HEK293 (cell line): ENCODE data around the gene ASXL3.

Experiments
- CTCF ChIA-PET: fragments of 350-600 bp; formaldehyde crosslinking; extraction: SDS; loops from one replicate; lab custom pipeline; 2021; ENCODE audit warnings: antibody characterized with exemption; lab: Yijun Ruan, JAX
- POLR2A ChIA-PET: fragments of 300-600 bp; formaldehyde crosslinking; extraction: SDS; loops from one replicate; lab custom pipeline; 2020; ENCODE audit warnings: antibody characterized with exemption, inconsistent platforms; lab: Yijun Ruan, JAX
- H3K27ac ChIP-seq: fragments of 200-500 bp; sonication (Bioruptor generic); 2 replicates; pipeline ENCODE4 v1.5.1; 2014; ENCODE audit warnings: low read depth, low read length, control low read depth, inconsistent platforms; ENCODE audit errors: extremely low read depth
- H3K36me3 ChIP-seq, 2 experiments: fragments of 200-500 bp in 1 of 2; sonication (Bioruptor generic) in 1 of 2; 1 replicate in 1 of 2; 2 replicates in 1 of 2; pipeline ENCODE4 v1.5.1; 2014 to 2017; ENCODE audit warnings: inconsistent platforms in 2 of 2, low read length in 2 of 2; ENCODE audit not compliant: control insufficient read depth in 2 of 2, insufficient read depth in 1 of 2
- H3K4me1 ChIP-seq: fragments of 200-500 bp; sonication (Bioruptor generic); 2 replicates; pipeline ENCODE4 v1.5.1; 2014; ENCODE audit warnings: mild to moderate bottlenecking, low read length, inconsistent platforms; ENCODE audit not compliant: control insufficient read depth, insufficient read depth
- H3K4me3 ChIP-seq: 2 replicates; pipeline ENCODE4 v1.5.1; 2011; ENCODE audit warnings: low read depth, mild to moderate bottlenecking, control low read depth, low read length, moderate library complexity
- H3K9me3 ChIP-seq: fragments of 200-500 bp; sonication (Bioruptor generic); 2 replicates; pipeline ENCODE4 v1.5.1; 2014; ENCODE audit warnings: low read depth, low read length, inconsistent platforms; ENCODE audit not compliant: control insufficient read depth, insufficient read depth
- KLF9 ChIP-seq: fragments of 450-650 bp; formaldehyde crosslinking; IDR thresholded peaks from 2 replicates; pipeline ENCODE4 v1.5.1; 2016; ENCODE audit warnings: missing biosample characterization, missing genetic modification characterization, low read depth
- MZF1 ChIP-seq: fragments of 450-650 bp; formaldehyde crosslinking; IDR thresholded peaks from 2 replicates; pipeline ENCODE4 v1.5.1; 2017; ENCODE audit warnings: missing biosample characterization, missing genetic modification characterization, borderline replicate concordance
- SETDB1 ChIP-seq: IDR thresholded peaks from one replicate; pipeline ENCODE4 v1.6.1; 2017; ENCODE audit warnings: mild to moderate bottlenecking, low read length, moderate library complexity, mixed read lengths; ENCODE audit not compliant: insufficient read length
- SP3 ChIP-seq: fragments of 450-650 bp; formaldehyde crosslinking; IDR thresholded peaks from 2 replicates; pipeline ENCODE4 v1.5.1; 2016; ENCODE audit warnings: missing biosample characterization, missing genetic modification characterization
- SP7 ChIP-seq: fragments of 450-650 bp; formaldehyde crosslinking; IDR thresholded peaks from 2 replicates; pipeline ENCODE4 v1.5.1; 2016; ENCODE audit warnings: missing biosample characterization, missing genetic modification characterization
- TRIM28 ChIP-seq: IDR thresholded peaks from 2 replicates; pipeline ENCODE4 v1.6.1; 2011; ENCODE audit warnings: low read length, control low read depth, borderline replicate concordance
- YY2 ChIP-seq: fragments of 450-650 bp; formaldehyde crosslinking; IDR thresholded peaks from 2 replicates; pipeline ENCODE4 v1.5.1; 2016; ENCODE audit warnings: missing biosample characterization, missing genetic modification characterization
- ZBTB17 ChIP-seq: fragments of 450-650 bp; formaldehyde crosslinking; IDR thresholded peaks from 2 replicates; pipeline ENCODE4 v1.5.1; 2016; ENCODE audit warnings: missing biosample characterization, missing genetic modification characterization
- ZBTB48 ChIP-seq: fragments of 450-650 bp; formaldehyde crosslinking; IDR thresholded peaks from 2 replicates; pipeline ENCODE4 v1.5.1; 2016; ENCODE audit warnings: missing biosample characterization, missing genetic modification characterization
- ZNF10 ChIP-seq: fragments of 450-650 bp; formaldehyde crosslinking; IDR thresholded peaks from 2 replicates; pipeline ENCODE4 v1.5.1; 2017; ENCODE audit warnings: missing biosample characterization, missing genetic modification characterization
- ZNF169 ChIP-seq: fragments of 450-650 bp; formaldehyde crosslinking; IDR thresholded peaks from 2 replicates; pipeline ENCODE4 v1.5.1; 2016; ENCODE audit warnings: missing biosample characterization, missing genetic modification characterization
- ZNF324 ChIP-seq: fragments of 450-650 bp; formaldehyde crosslinking; IDR thresholded peaks from 2 replicates; pipeline ENCODE4 v1.5.1; 2016; ENCODE audit warnings: missing biosample characterization, missing genetic modification characterization
- ZNF335 ChIP-seq: fragments of 450-650 bp; formaldehyde crosslinking; conservative IDR thresholded peaks from 2 replicates; pipeline ENCODE4 v1.5.1; 2016; ENCODE audit warnings: missing biosample characterization, missing genetic modification characterization
- ZNF366 ChIP-seq: fragments of 450-650 bp; formaldehyde crosslinking; conservative IDR thresholded peaks from 2 replicates; pipeline ENCODE4 v1.5.1; 2016; ENCODE audit warnings: missing biosample characterization, missing genetic modification characterization
- ZNF394 ChIP-seq: fragments of 450-650 bp; formaldehyde crosslinking; IDR thresholded peaks from 2 replicates; pipeline ENCODE4 v1.5.1; 2016; ENCODE audit warnings: missing biosample characterization, missing genetic modification characterization, mild to moderate bottlenecking, moderate library complexity, borderline replicate concordance
- ZNF501 ChIP-seq: fragments of 450-650 bp; formaldehyde crosslinking; IDR thresholded peaks from 2 replicates; pipeline ENCODE4 v1.5.1; 2016; ENCODE audit warnings: missing biosample characterization, missing genetic modification characterization
- ZNF596 ChIP-seq: fragments of 450-650 bp; IDR thresholded peaks from 2 replicates; pipeline ENCODE4 v1.5.0; 2018; ENCODE audit warnings: missing biosample characterization, mild to moderate bottlenecking, missing genetic modification characterization, moderate library complexity
- ZNF600 ChIP-seq: fragments of 450-650 bp; formaldehyde crosslinking; IDR thresholded peaks from 2 replicates; pipeline ENCODE4 v1.5.1; 2016; ENCODE audit warnings: missing biosample characterization, missing genetic modification characterization
- ZNF610 ChIP-seq: fragments of 450-650 bp; formaldehyde crosslinking; IDR thresholded peaks from 2 replicates; pipeline ENCODE4 v1.5.1; 2016; ENCODE audit warnings: missing biosample characterization, missing genetic modification characterization, borderline replicate concordance
- ZNF629 ChIP-seq: fragments of 450-650 bp; formaldehyde crosslinking; IDR thresholded peaks from 2 replicates; pipeline ENCODE4 v1.5.1; 2017; ENCODE audit warnings: missing biosample characterization, missing genetic modification characterization
- ZNF664 ChIP-seq: fragments of 450-650 bp; formaldehyde crosslinking; IDR thresholded peaks from 2 replicates; pipeline ENCODE4 v1.5.1; 2016; ENCODE audit warnings: missing biosample characterization, missing genetic modification characterization
- ZNF776 ChIP-seq: fragments of 450-650 bp; formaldehyde crosslinking; IDR thresholded peaks from 2 replicates; pipeline ENCODE4 v1.5.0; 2017; ENCODE audit warnings: missing biosample characterization, missing genetic modification characterization, borderline replicate concordance
- TF ChIP-seq, protein P1 (sequence below): fragments of 450-650 bp; formaldehyde crosslinking; IDR thresholded peaks from 2 replicates; pipeline ENCODE4 v1.5.1; 2016; ENCODE audit warnings: missing biosample characterization, missing genetic modification characterization
- TF ChIP-seq, protein P2 (sequence below): fragments of 450-650 bp; formaldehyde crosslinking; IDR thresholded peaks from 2 replicates; pipeline ENCODE4 v1.5.1; 2016; ENCODE audit warnings: missing biosample characterization, missing genetic modification characterization
- TF ChIP-seq, protein P3 (sequence below): fragments of 450-650 bp; formaldehyde crosslinking; IDR thresholded peaks from 2 replicates; pipeline ENCODE4 v1.5.1; 2017; ENCODE audit warnings: missing biosample characterization, mild to moderate bottlenecking, missing genetic modification characterization, moderate library complexity
- TF ChIP-seq, protein P4 (sequence below): fragments of 450-650 bp; formaldehyde crosslinking; IDR thresholded peaks from 2 replicates; pipeline ENCODE4 v1.5.1; 2016; ENCODE audit warnings: missing biosample characterization, missing genetic modification characterization
- TF ChIP-seq, protein P5 (sequence below): fragments of 450-650 bp; formaldehyde crosslinking; IDR thresholded peaks from 2 replicates; pipeline ENCODE4 v1.5.1; 2017; ENCODE audit warnings: missing biosample characterization, missing genetic modification characterization

ASXL3 gene

DNA sequence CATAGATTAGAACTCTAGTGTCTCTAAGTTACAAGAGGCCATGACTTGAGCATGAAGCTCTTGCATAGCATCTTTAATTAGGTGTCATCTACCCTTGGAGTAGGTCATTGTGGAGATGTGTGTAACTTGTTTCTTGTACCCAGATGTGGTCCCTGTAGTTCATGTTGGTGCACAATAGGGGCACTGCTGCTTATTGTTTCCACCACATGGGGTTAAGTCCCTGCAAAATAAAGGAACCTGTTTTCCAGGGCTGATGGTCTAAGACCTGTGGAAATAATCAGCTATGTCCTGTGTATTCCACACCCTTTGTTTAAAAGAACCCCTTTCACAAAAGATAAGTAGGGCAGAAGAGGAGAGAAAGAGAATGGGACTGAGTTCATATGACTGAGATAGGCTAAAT is 28.6 kb downstream of the ASXL3 start:
- Histone ChIP-seq H3K36me3 (no peaks in the 10 kb centered on the region), H3K4me3 (no peak overlapping the region), H3K27ac (no peak overlapping the region), H3K4me1 (peaks cover 6% of the 10 kb centered on the region), H3K9me3 (no peaks in the 10 kb centered on the region)
- ChIA-PET CTCF (interaction anchor here (0.5 to 0.6 kb wide), 2 partner anchors 24 to 506 kb away, joined by 3 read pairs; no protein-coding TSS in a partner anchor), POLR2A (no interaction called here)
- TF ChIP-seq YY2 (tag by site-specific recombination) (no peak), KLF9 (no peak)

DNA sequence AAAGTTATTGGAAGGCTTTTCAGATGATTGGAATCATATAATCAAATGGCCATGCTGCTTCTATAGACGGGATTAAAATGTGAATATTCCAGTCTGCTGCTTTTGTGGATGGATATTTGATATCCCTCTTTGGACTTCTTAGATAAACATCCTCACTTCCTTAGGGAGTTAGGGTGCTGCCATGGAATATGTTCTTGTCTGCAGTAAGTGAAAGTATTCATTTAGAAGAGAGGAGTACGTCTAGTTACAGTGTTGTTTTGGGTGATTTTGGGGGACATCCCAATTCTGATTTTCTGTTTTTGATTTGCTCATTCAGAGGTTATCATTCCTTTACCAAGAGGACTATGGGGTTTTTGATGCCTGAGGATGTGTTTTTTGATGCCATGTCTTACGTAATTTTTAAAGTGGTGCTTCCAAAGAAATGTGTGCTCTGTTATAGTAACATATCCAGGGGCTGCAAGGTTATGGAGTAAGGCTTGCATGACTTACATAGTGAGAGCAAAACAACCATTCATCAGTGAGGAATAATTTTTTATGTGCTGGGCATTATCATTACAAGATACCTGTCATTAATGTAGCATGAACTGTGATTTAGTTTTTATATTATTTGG is 33.6 kb downstream of the ASXL3 start:
- no peak overlapping the region for H3K4me3 ChIP-seq
- H3K4me1 ChIP-seq: peaks cover 12% of the 10 kb centered on the region; the same call in 1 of the 2 replicates
- H3K9me3 ChIP-seq: no peaks in the 10 kb centered on the region
- CTCF ChIA-PET: no interaction called here
- H3K36me3 ChIP-seq: no peaks in the 10 kb centered on the region
- POLR2A ChIA-PET: no interaction called here
- H3K27ac ChIP-seq: no peak overlapping the region
- TF ChIP-seq ZNF664 (no peak), SP7 (tag by site-specific recombination) (0 out of 2 replicates have a peak, but pooled peaks have one; percentile 12), ZBTB17 (no peak), ZNF394 (no peak), SP3 (tag by site-specific recombination) (no peak), ZNF600 (tag by site-specific recombination) (no peak; the same call in none of the 2 replicates), ZNF10 (tag by site-specific recombination) (no peak), ZNF610 (tag by site-specific recombination) (0 out of 2 replicates have a peak, but pooled peaks have one; percentile 11), ZNF501 (tag by site-specific recombination) (peak; percentile 30; the same call in 1 of the 2 replicates), ZNF776 (tag by site-specific recombination) (no peak), ZBTB48 (tag by site-specific recombination) (no peak; the same call in 1 of the 2 replicates), ZNF169 (no peak), ZNF596 (no peak), ZNF366 (tag by site-specific recombination) (no peak), TRIM28 (peak; percentile 87), ZNF324 (tag by site-specific recombination) (no peak), ZNF629 (peak; percentile 14; the same call in 1 of the 2 replicates), MZF1 (tag by site-specific recombination) (peak; percentile 54; the same call in 1 of the 2 replicates), ZNF335 (tag by site-specific recombination) (0 out of 2 replicates have a peak, but pooled peaks have one; percentile 37), SETDB1 (no peak)
- TF ChIP-seq, protein P1, sequence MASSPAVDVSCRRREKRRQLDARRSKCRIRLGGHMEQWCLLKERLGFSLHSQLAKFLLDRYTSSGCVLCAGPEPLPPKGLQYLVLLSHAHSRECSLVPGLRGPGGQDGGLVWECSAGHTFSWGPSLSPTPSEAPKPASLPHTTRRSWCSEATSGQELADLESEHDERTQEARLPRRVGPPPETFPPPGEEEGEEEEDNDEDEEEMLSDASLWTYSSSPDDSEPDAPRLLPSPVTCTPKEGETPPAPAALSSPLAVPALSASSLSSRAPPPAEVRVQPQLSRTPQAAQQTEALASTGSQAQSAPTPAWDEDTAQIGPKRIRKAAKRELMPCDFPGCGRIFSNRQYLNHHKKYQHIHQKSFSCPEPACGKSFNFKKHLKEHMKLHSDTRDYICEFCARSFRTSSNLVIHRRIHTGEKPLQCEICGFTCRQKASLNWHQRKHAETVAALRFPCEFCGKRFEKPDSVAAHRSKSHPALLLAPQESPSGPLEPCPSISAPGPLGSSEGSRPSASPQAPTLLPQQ (tag by site-specific recombination): 0 out of 2 replicates have a peak, but pooled peaks have one; percentile 30
- TF ChIP-seq, protein P2, sequence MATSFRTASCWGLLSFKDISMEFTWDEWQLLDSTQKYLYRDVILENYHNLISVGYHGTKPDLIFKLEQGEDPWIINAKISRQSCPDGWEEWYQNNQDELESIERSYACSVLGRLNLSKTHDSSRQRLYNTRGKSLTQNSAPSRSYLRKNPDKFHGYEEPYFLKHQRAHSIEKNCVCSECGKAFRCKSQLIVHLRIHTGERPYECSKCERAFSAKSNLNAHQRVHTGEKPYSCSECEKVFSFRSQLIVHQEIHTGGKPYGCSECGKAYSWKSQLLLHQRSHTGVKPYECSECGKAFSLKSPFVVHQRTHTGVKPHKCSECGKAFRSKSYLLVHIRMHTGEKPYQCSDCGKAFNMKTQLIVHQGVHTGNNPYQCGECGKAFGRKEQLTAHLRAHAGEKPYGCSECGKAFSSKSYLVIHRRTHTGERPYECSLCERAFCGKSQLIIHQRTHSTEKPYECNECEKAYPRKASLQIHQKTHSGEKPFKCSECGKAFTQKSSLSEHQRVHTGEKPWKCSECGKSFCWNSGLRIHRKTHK (tag by site-specific recombination): no peak
- TF ChIP-seq, protein P3, sequence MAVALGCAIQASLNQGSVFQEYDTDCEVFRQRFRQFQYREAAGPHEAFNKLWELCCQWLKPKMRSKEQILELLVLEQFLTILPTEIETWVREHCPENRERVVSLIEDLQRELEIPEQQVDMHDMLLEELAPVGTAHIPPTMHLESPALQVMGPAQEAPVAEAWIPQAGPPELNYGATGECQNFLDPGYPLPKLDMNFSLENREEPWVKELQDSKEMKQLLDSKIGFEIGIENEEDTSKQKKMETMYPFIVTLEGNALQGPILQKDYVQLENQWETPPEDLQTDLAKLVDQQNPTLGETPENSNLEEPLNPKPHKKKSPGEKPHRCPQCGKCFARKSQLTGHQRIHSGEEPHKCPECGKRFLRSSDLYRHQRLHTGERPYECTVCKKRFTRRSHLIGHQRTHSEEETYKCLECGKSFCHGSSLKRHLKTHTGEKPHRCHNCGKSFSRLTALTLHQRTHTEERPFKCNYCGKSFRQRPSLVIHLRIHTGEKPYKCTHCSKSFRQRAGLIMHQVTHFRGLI (tag by site-specific recombination): no peak
- TF ChIP-seq, protein P4, sequence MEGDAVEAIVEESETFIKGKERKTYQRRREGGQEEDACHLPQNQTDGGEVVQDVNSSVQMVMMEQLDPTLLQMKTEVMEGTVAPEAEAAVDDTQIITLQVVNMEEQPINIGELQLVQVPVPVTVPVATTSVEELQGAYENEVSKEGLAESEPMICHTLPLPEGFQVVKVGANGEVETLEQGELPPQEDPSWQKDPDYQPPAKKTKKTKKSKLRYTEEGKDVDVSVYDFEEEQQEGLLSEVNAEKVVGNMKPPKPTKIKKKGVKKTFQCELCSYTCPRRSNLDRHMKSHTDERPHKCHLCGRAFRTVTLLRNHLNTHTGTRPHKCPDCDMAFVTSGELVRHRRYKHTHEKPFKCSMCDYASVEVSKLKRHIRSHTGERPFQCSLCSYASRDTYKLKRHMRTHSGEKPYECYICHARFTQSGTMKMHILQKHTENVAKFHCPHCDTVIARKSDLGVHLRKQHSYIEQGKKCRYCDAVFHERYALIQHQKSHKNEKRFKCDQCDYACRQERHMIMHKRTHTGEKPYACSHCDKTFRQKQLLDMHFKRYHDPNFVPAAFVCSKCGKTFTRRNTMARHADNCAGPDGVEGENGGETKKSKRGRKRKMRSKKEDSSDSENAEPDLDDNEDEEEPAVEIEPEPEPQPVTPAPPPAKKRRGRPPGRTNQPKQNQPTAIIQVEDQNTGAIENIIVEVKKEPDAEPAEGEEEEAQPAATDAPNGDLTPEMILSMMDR: no peak
- TF ChIP-seq, protein P5, sequence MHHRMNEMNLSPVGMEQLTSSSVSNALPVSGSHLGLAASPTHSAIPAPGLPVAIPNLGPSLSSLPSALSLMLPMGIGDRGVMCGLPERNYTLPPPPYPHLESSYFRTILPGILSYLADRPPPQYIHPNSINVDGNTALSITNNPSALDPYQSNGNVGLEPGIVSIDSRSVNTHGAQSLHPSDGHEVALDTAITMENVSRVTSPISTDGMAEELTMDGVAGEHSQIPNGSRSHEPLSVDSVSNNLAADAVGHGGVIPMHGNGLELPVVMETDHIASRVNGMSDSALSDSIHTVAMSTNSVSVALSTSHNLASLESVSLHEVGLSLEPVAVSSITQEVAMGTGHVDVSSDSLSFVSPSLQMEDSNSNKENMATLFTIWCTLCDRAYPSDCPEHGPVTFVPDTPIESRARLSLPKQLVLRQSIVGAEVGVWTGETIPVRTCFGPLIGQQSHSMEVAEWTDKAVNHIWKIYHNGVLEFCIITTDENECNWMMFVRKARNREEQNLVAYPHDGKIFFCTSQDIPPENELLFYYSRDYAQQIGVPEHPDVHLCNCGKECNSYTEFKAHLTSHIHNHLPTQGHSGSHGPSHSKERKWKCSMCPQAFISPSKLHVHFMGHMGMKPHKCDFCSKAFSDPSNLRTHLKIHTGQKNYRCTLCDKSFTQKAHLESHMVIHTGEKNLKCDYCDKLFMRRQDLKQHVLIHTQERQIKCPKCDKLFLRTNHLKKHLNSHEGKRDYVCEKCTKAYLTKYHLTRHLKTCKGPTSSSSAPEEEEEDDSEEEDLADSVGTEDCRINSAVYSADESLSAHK (tag by site-specific recombination): no peak
